Endothelial cell of umbilical vein (primary cell): Measurements from ENCODE around the gene CAMK2N1. TPM values are rescaled to one million over a fixed set of nuclear protein-coding genes. Genes with fewer than 3 reads are reported as not detected.

ENCODE experiments used
- BruUV-seq: library from RNA; stranded (reverse); fragments of 400-500 nt; replicated peaks from 2 replicates; lab custom pipeline; 2021; lab: Mats Ljungman, UMichigan
- CTCF ChIA-PET: fragments of 300-600, 350-600 bp; sonication (Branson Sonifier 250); formaldehyde crosslinking; loops from one replicate; lab custom pipeline; 2021; ENCODE audit warnings: antibody characterized with exemption, inconsistent platforms; lab: Charles Lee
- POLR2A ChIA-PET: fragments of 300-600, 350-600 bp; sonication (Branson Sonifier 250); formaldehyde crosslinking; loops from one replicate; lab custom pipeline; 2021; ENCODE audit warnings: antibody characterized with exemption, inconsistent platforms; lab: Charles Lee
- DNase-seq: peaks from one replicate; pipeline ENCODE4 v3.0.0-alpha.2; 2011; ENCODE audit warnings: low read depth, low spot score
- FAIRE-seq: peaks from 2 replicates; lab custom pipeline; 2011; peaks lifted over from hg19 to GRCh38; lab: Jason Lieb, UNC
- H2AFZ ChIP-seq: 2 replicates; pipeline ENCODE4 v1.6.0; 2012; ENCODE audit warnings: low read depth, low read length, control low read depth, inconsistent platforms
- H3K27ac ChIP-seq: 2 replicates; pipeline ENCODE4 v1.5.1; 2011; ENCODE audit warnings: low read depth, mild to moderate bottlenecking, control low read depth, low read length, moderate library complexity; ENCODE audit not compliant: insufficient read depth
- H3K27me3 ChIP-seq, 2 experiments: 2 replicates each; pipeline versions ENCODE4 v1.6.0 to v1.6.1; 2011; ENCODE audit warnings: low read length in 2 of 2, mixed read lengths in 1 of 2; ENCODE audit not compliant: control insufficient read depth in 2 of 2, insufficient read depth in 2 of 2
- H3K36me3 ChIP-seq, 2 experiments: 2 replicates in 1 of 2; 3 replicates in 1 of 2; pipeline ENCODE4 v1.5.1; 2011; ENCODE audit warnings: low read length in 2 of 2, mild to moderate bottlenecking in 1 of 2, moderate library complexity in 1 of 2; ENCODE audit not compliant: control insufficient read depth in 2 of 2, insufficient read depth in 2 of 2; ENCODE audit errors: extremely low read depth in 1 of 2
- H3K4me1 ChIP-seq: 3 replicates; pipeline ENCODE4 v1.5.1; 2011; ENCODE audit warnings: mild to moderate bottlenecking, low read length; ENCODE audit not compliant: control insufficient read depth, insufficient read depth; ENCODE audit errors: extremely low read depth
- H3K4me2 ChIP-seq: 2 replicates; pipeline ENCODE4 v1.6.1; 2011; ENCODE audit warnings: low read length, control low read depth, mixed read lengths; ENCODE audit not compliant: insufficient read depth
- H3K4me3 ChIP-seq, 3 experiments: fragments of 200-600 bp in 1 of 3; sonication (generic), shearing (Covaris generic) in 1 of 3; replicated peaks in 1 of 3; 2 replicates each; pipeline ENCODE4 v1.5.1; 2011 to 2016; ENCODE audit warnings: control low read depth in 3 of 3, low read length in 3 of 3, mild to moderate bottlenecking in 2 of 3, inconsistent platforms in 1 of 3, low read depth in 1 of 3, moderate library complexity in 1 of 3; ENCODE audit not compliant: insufficient read depth in 1 of 3
- H3K79me2 ChIP-seq: 2 replicates; pipeline ENCODE4 v1.6.0; 2012; ENCODE audit warnings: low read length, inconsistent platforms; ENCODE audit not compliant: control insufficient read depth, insufficient read depth
- H3K9ac ChIP-seq: replicated peaks from 2 replicates; pipeline ENCODE3; 2011; ENCODE audit warnings: low read length, control low read depth; ENCODE audit not compliant: insufficient read depth; ENCODE audit errors: extremely low read depth
- H3K9me1 ChIP-seq: replicated peaks from 3 replicates; pipeline ENCODE4 v1.6.0; 2011; ENCODE audit warnings: mild to moderate bottlenecking, low read length; ENCODE audit not compliant: control insufficient read depth, insufficient read depth; ENCODE audit errors: extremely low read depth
- H3K9me3 ChIP-seq: replicated peaks from 2 replicates; pipeline ENCODE4 v1.5.1; 2012; ENCODE audit warnings: low read length, inconsistent platforms; ENCODE audit not compliant: control insufficient read depth, insufficient read depth
- H4K20me1 ChIP-seq: replicated peaks from 2 replicates; pipeline ENCODE3; 2011; ENCODE audit warnings: mild to moderate bottlenecking, low read length; ENCODE audit not compliant: control insufficient read depth, insufficient read depth; ENCODE audit errors: extremely low read depth
- CTCF ChIP-seq, 2 donors: IDR thresholded peaks; 1 replicate in 1 of 2; 2 replicates in 1 of 2; pipeline ENCODE4 v1.5.1; 2011; ENCODE audit warnings: low read length in 2 of 2, mild to moderate bottlenecking in 2 of 2, moderate library complexity in 2 of 2, control low read depth in 1 of 2, inconsistent platforms in 1 of 2, low read depth in 1 of 2; ENCODE audit not compliant: insufficient read depth in 1 of 2; ENCODE audit errors: extremely low read depth in 1 of 2
- EZH2 ChIP-seq: IDR thresholded peaks from 2 replicates; pipeline ENCODE4 v1.6.1; 2012; ENCODE audit warnings: borderline replicate concordance, low read depth, mild to moderate bottlenecking, moderate library complexity, low read length, inconsistent platforms; ENCODE audit not compliant: severe bottlenecking
- FOS ChIP-seq: IDR thresholded peaks from 2 replicates; pipeline ENCODE4 v1.6.1; 2011; ENCODE audit warnings: mild to moderate bottlenecking, low read length, moderate library complexity, borderline replicate concordance; ENCODE audit not compliant: insufficient read depth
- GATA2 ChIP-seq: IDR thresholded peaks from 2 replicates; pipeline ENCODE4 v1.7.0; 2011; ENCODE audit warnings: low read depth, mild to moderate bottlenecking, moderate library complexity, mixed read lengths, low read length; ENCODE audit not compliant: insufficient read length, insufficient read depth
- JUN ChIP-seq: IDR thresholded peaks from 2 replicates; pipeline ENCODE4 v1.6.1; 2011; ENCODE audit warnings: borderline replicate concordance, low read depth; ENCODE audit not compliant: insufficient read length, insufficient read depth
- MAX ChIP-seq: IDR thresholded peaks from 2 replicates; pipeline ENCODE4 v1.6.1; 2011; ENCODE audit not compliant: insufficient read depth, insufficient read length
- MYC ChIP-seq: IDR thresholded peaks from one replicate; pipeline ENCODE4 v1.6.1; 2011; ENCODE audit warnings: mild to moderate bottlenecking, low read depth, low read length
- POLR2A ChIP-seq: IDR thresholded peaks from 2 replicates; pipeline ENCODE4 v1.6.1; 2012; ENCODE audit warnings: low read depth, mild to moderate bottlenecking, control low read depth, low read length
- POLR2AphosphoS5 ChIP-seq: IDR thresholded peaks from 2 replicates; pipeline ENCODE4 v1.6.1; 2012; ENCODE audit warnings: low read depth, mild to moderate bottlenecking, control low read depth, low read length, moderate library complexity; ENCODE audit not compliant: insufficient read depth
- dilution Hi-C: fragments of 300-500 bp; cut with MboI; formaldehyde crosslinking; loops from one replicate; pipeline ENCODE4 v1.15.0; 2019; ENCODE audit warnings: low sequenced_read_pairs; ENCODE audit not compliant: extremely low pct_ligation_motif_present
- intact Hi-C: fragments of 100-400 bp; cut with micrococcal nuclease; formaldehyde crosslinking; loops from one replicate; pipeline ENCODE4 v1.10.0; 2022
- polyA plus RNA-seq, 4 experiments: library from polyadenylated mRNA; depleted of rRNA in 3 of 4; stranded (reverse) in 3 of 4; unstranded in 1 of 4; fragments of >200 nt; gene quantifications; 2 replicates each; pipeline versions ENCODE4 v1.2.1 to v1.2.3, GENCODE V29; 2011 to 2012; ENCODE audit warnings: missing spikeins in 1 of 4
- total RNA-seq: library from RNA; stranded (reverse); gene quantifications from 2 replicates; pipeline ENCODE4 v1.2.3, GENCODE V29; 2021

CAMK2N1 gene
- total and polyA plus RNA-seq, 2 donors (not counting 3 experiments of a cell fraction or from before 2014, with no cell fraction given): 3.3 to 18.3 TPM

DNA sequence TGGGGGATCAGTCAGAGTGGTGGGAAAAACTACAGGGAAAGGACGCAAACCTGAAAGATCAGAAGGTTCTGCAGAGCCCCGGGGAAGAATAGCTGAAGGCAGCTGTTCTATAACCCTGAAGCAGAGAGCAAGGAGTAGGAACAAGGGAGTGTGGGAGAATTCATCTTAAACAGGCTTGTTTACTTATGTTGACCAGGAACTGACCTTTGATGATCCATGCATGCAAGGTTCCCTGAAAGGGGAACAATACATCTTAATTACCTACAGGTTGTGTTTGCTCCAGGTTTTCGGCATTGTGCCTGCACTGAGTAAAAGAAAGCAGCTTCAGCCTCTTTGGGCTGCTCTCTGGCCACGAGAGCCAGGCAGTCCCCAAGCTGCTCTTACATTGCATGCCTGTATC, 47.6 kb upstream of the CAMK2N1 start:
- Histone ChIP-seq H3K4me1 (no peaks in the 10 kb centered on the region), H3K4me2 (no peak overlapping the region), H2AFZ (no peak overlapping the region), H4K20me1 (no peaks in the 10 kb centered on the region), H3K4me3 (no peak overlapping the region), H3K9me1 (no peaks in the 10 kb centered on the region), H3K36me3 (no peaks in the 10 kb centered on the region), H3K27me3 (peaks cover 11 to 14% of the 10 kb centered on the region in 2 experiments), H3K79me2 (no peaks in the 10 kb centered on the region), H3K27ac (no peak overlapping the region), H3K9me3 (no peaks in the 10 kb centered on the region), H3K9ac (no peak overlapping the region)
- CTCF ChIA-PET: no interaction called here
- no TSS peak for BruUV-seq
- dilution Hi-C loops: no loop called here
- DNase-seq (no peak), FAIRE-seq (no peak)
- TF ChIP-seq POLR2AphosphoS5: no peak
- no peak for TF ChIP-seq POLR2A
- no peak for TF ChIP-seq GATA2
- no peak for TF ChIP-seq EZH2
- TF ChIP-seq JUN: no peak
- intact Hi-C loops: no loop called here
- POLR2A ChIA-PET: no interaction called here

DNA sequence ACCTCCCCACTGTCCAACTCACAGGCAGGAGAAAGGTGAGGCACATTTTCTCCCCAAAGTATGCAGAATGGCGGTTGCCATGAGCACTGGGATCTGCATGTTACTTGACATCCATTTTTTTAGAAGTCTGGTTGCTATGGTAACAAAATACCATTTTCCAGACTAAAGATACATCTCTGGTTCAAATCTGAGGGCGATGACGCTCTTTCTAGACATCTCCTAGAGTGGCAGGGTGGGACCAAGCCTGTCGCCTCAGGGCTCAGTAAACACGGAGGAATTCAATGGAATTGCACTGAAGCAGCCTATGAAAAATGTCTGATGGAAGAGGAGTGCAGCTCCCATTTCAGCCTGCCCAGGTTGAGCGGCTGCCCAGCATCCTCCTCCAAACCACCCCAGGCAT, 44.9 kb upstream of the CAMK2N1 start:
- no peak for TF ChIP-seq CTCF (IDR thresholded peaks at IDR 0.05; ENCODE audit: extremely low read depth in 1 of 2, insufficient read depth in 1 of 2, low read depth in 1 of 2, low read length in 2 of 2)
- no peak for TF ChIP-seq POLR2AphosphoS5
- no peak for TF ChIP-seq MYC
- no peak for TF ChIP-seq MAX
- no peak for TF ChIP-seq GATA2
- no peak for TF ChIP-seq JUN
- TF ChIP-seq EZH2: no peak
- TF ChIP-seq POLR2A: no peak
- no peak for TF ChIP-seq FOS
- no peak for DNase-seq
- H3K4me1 ChIP-seq: no peaks in the 10 kb centered on the region
- peaks cover 17% of the 10 kb centered on the region in 2 experiments for H3K27me3 ChIP-seq
- dilution Hi-C loops (no loop called here), intact Hi-C loops (no loop called here)
- H3K79me2 ChIP-seq: no peaks in the 10 kb centered on the region
- FAIRE-seq: no peak
- no peak overlapping the region for H3K27ac ChIP-seq
- ChIA-PET POLR2A (interaction anchor here (0.5 kb wide), 1 partner anchor 134 kb away, joined by 3 read pairs; no protein-coding TSS in a partner anchor), CTCF (interaction anchor here (2.1 kb wide), 1 partner anchor 44 kb away, joined by 5 read pairs; no protein-coding TSS in a partner anchor)
- H3K36me3 ChIP-seq: no peaks in the 10 kb centered on the region
- no peak overlapping the region for H2AFZ ChIP-seq
- no peak overlapping the region for H3K4me2 ChIP-seq
- no peak overlapping the region for H3K4me3 ChIP-seq
- no peaks in the 10 kb centered on the region for H3K9me3 ChIP-seq
- no peaks in the 10 kb centered on the region for H4K20me1 ChIP-seq
- BruUV-seq: no TSS peak
- H3K9me1 ChIP-seq: no peaks in the 10 kb centered on the region
- H3K9ac ChIP-seq: no peak overlapping the region
